Glomerular endothelial cell (primary cell): ENCODE measurements around the gene MCC. TPM values are rescaled to one million over a fixed set of nuclear protein-coding genes. Genes with fewer than 3 reads are reported as not detected.

ENCODE experiments used
- DNase-seq: peaks from one replicate; pipeline ENCODE4 v3.0.0-alpha.2; 2011; ENCODE audit warnings: low read depth, low spot score; ENCODE audit errors: extremely low read depth
- total RNA-seq: library from RNA; depleted of rRNA; stranded (reverse); fragments of >200 nt; gene quantifications from 2 replicates; pipeline ENCODE4 v1.2.3, GENCODE V29; 2015

MCC gene
- total RNA-seq, 1 donor from 2014 or later: 30.2 TPM

GRCh38 chr5:113375480-113376060 lies 112.7 kb downstream of the MCC start:
- DNase-seq: no peak

- no peak for DNase-seq
Observed at GRCh38 chr5:113373426-113373825, 114.8 kb downstream of the MCC start.

GRCh38 chr5:113371721-113372196 lies 116.5 kb downstream of the MCC start:
- DNase-seq: no peak

GRCh38 chr5:113367586-113367985 lies 120.7 kb downstream of the MCC start:
- no peak for DNase-seq

GRCh38 chr5:113364466-113364865 lies 123.8 kb downstream of the MCC start:
- DNase-seq: no peak

GRCh38 chr5:113361701-113362100 lies 126.6 kb downstream of the MCC start:
- no peak for DNase-seq

GRCh38 chr5:113359419-113359818 lies 128.8 kb downstream of the MCC start:
- DNase-seq: no peak

- DNase-seq: no peak
Observed at GRCh38 chr5:113358696-113359095, 129.6 kb downstream of the MCC start.

- no peak for DNase-seq
Observed at GRCh38 chr5:113357696-113358476, 130.4 kb downstream of the MCC start.

GRCh38 chr5:113356487-113356886 lies 131.8 kb downstream of the MCC start:
- no peak for DNase-seq

- DNase-seq: no peak
Observed at GRCh38 chr5:113354055-113354454, 134.2 kb downstream of the MCC start.

GRCh38 chr5:113347572-113347971 lies 140.7 kb downstream of the MCC start:
- no peak for DNase-seq

GRCh38 chr5:113344973-113345940 lies 143.0 kb downstream of the MCC start:
- no peak for DNase-seq

GRCh38 chr5:113343343-113343742 lies 144.9 kb downstream of the MCC start:
- no peak for DNase-seq

GRCh38 chr5:113340537-113340936 lies 147.7 kb downstream of the MCC start:
- DNase-seq: no peak

- no peak for DNase-seq
Observed at GRCh38 chr5:113338628-113339027, 149.6 kb downstream of the MCC start.

GRCh38 chr5:113337515-113338415 lies 150.5 kb downstream of the MCC start:
- no peak for DNase-seq

- DNase-seq: no peak
Observed at GRCh38 chr5:113336975-113337374, 151.3 kb downstream of the MCC start.

GRCh38 chr5:113333411-113333810 lies 154.8 kb downstream of the MCC start:
- DNase-seq: no peak

GRCh38 chr5:113331209-113331551 lies 157.1 kb downstream of the MCC start:
- no peak for DNase-seq
